ENCODE data around the gene ADARB1. TPM values are rescaled to one million over a fixed set of nuclear protein-coding genes. Genes with fewer than 3 reads are reported as not detected.

The ADARB1 gene
- total RNA-seq, 1 experiment from 2014 or later: 15.8 TPM

GRCh38 chr21:45227735-45228134 is 153.4 kb downstream of the ADARB1 start:
- H3K27me3 Mint-ChIP-seq (ENCODE audit: low read depth): no peaks in the 10 kb centered on the region
- Histone ChIP-seq H3K14ac (ENCODE audit: insufficient read depth, low read length) (no peak overlapping the region), H3K79me1 (ENCODE audit: insufficient read depth, low read depth, low read length, poor library complexity, severe bottlenecking) (no peaks in the 10 kb centered on the region), H3K9me3 (ENCODE audit: control insufficient read depth, low read depth, low read length) (no peaks in the 10 kb centered on the region), H3K18ac (ENCODE audit: insufficient read length, low read depth, low read length) (no peak overlapping the region), H3K23ac (ENCODE audit: insufficient read length, low read depth, low read length) (no peak overlapping the region), H3K27me3 (ENCODE audit: insufficient read depth, low read length) (no peaks in the 10 kb centered on the region), H3K23me2 (ENCODE audit: insufficient read length, low read depth, low read length, poor library complexity, severe bottlenecking) (no peaks in the 10 kb centered on the region), H3K9ac (ENCODE audit: extremely low read depth, insufficient read length, low read length) (no peak overlapping the region), H2BK5ac (ENCODE audit: insufficient read length, low read length) (no peak overlapping the region), H3K27ac (ENCODE audit: insufficient read length, low read depth, low read length) (no peak overlapping the region), H4K5ac (ENCODE audit: insufficient read length, low read depth, low read length) (no peak overlapping the region), H3T11ph (ENCODE audit: low read length) (no peak overlapping the region), H2AK5ac (ENCODE audit: insufficient read length, low read length) (no peak overlapping the region), H2BK20ac (ENCODE audit: low read depth, low read length, poor library complexity, severe bottlenecking) (no peak overlapping the region), H4K20me1 (ENCODE audit: control insufficient read depth, insufficient read depth, insufficient read length) (no peaks in the 10 kb centered on the region), H3K4ac (ENCODE audit: low read depth, low read length) (no peak overlapping the region), H3K56ac (ENCODE audit: insufficient read length, low read depth, low read length) (no peak overlapping the region), H2BK12ac (ENCODE audit: insufficient read length, low read depth, low read length) (no peak overlapping the region), H3K79me2 (ENCODE audit: insufficient read depth, low read length) (no peaks in the 10 kb centered on the region), H4K91ac (ENCODE audit: insufficient read length, low read depth, low read length) (no peak overlapping the region), H3K4me2 (ENCODE audit: insufficient read depth, insufficient read length, low read length) (no peak overlapping the region), H3K4me1 (ENCODE audit: insufficient read depth, low read length) (no peaks in the 10 kb centered on the region; the same call in 1 of the 2 replicates), H4K8ac (replicated peaks; ENCODE audit: insufficient read length, low read depth, low read length) (no peak overlapping the region), H2BK120ac (ENCODE audit: low read depth, low read length, poor library complexity, severe bottlenecking) (no peak overlapping the region), H2AFZ (ENCODE audit: low read length) (no peak overlapping the region), H2BK15ac (ENCODE audit: low read depth, low read length) (no peak overlapping the region)
- TF ChIP-seq CTCF (conservative IDR thresholded peaks at IDR 0.05): no peak; the same call in 2 of the 3 replicates
- peaks cover 5% of the 10 kb centered on the region in 2 experiments; a peak in 2 of 4 replicates for H3K4me1 Mint-ChIP-seq
- no peaks in the 10 kb centered on the region for H3K9me3 Mint-ChIP-seq
- H3K36me3 Mint-ChIP-seq (ENCODE audit: insufficient read depth in 1 of 3, low read depth in 3 of 3): no peaks in the 10 kb centered on the region
- no peak for DNase-seq
- WGBS (ENCODE audit: extremely low coverage, insufficient read length, low lambda C conversion rate): no CpG with 5 or more reads among the region's 10 CpGs
- no peak overlapping the region for H3K4me3 Mint-ChIP-seq
- no peak overlapping the region for H3K27ac Mint-ChIP-seq
